Renal pelvis (tissue), 12 donors: ENCODE data around the gene CDH15. TPM values are rescaled to one million over a fixed set of nuclear protein-coding genes. Genes with fewer than 3 reads are reported as not detected.
A peak's percentile ranks its signal among the peaks of the same experiment; 100 is the strongest.

Experiments used
- DNase-seq: peaks from one replicate; pipeline ENCODE4 v3.0.0-alpha.2; 2013
- long read RNA-seq, 16 experiments: transcript quantifications; one replicate each; lab custom pipeline, GENCODE V29; 2026
- polyA plus RNA-seq, 3 donors: library from polyadenylated mRNA; unstranded; fragments of 120-200 nt; gene quantifications; one replicate each; pipeline ENCODE4 v1.2.1, GENCODE V29; 2013; ENCODE audit not compliant: insufficient read length in 3 of 3

The CDH15 gene
- polyA plus RNA-seq = 1 to 10 TPM; 1.7 to 2.5 (median 2.3) TPM
- long read RNA-seq, donor 1 = 0 reads
- long read RNA-seq, donor 2, partial matches to known transcripts = 0 of 3 reads
- long read RNA-seq, donor 2, other reads (novel, unspliced or antisense) = 0 of 3 reads
- long read RNA-seq, donor 3 = 0 reads
- long read RNA-seq, donor 4 = 0 reads
- long read RNA-seq, donor 5 = 0 reads
- long read RNA-seq, donor 6 = 0 reads
- long read RNA-seq, donor 7 = 0 reads
- long read RNA-seq, donor 8 = 0 reads
- long read RNA-seq, donor 9 = 0 reads
- long read RNA-seq, donor 10 = 0 reads
- long read RNA-seq, donor 11 = 0 reads
- long read RNA-seq, donor 12 = 0 reads
- long read RNA-seq, donor 13 = 0 reads
- long read RNA-seq, donor 14 = 0 reads
- long read RNA-seq, donor 15 = 0 reads
- long read RNA-seq, donor 16, partial matches to known transcripts = 0 of 1 reads
- long read RNA-seq, donor 16, other reads (novel, unspliced or antisense) = 0 of 1 reads

- peak; percentile 91 for DNase-seq
These were observed at the start of gene CDH15 for GRCh38 chr16:89171216-89172170. Gene CDH15 (plus strand): TSS chr16:89171748. CDS start chr16:89171832, 84 bp downstream.

- DNase-seq = no peak
These were observed 49.2 kb upstream of the CDH15 start for GRCh38 chr16:89122322-89122851.

DNA sequence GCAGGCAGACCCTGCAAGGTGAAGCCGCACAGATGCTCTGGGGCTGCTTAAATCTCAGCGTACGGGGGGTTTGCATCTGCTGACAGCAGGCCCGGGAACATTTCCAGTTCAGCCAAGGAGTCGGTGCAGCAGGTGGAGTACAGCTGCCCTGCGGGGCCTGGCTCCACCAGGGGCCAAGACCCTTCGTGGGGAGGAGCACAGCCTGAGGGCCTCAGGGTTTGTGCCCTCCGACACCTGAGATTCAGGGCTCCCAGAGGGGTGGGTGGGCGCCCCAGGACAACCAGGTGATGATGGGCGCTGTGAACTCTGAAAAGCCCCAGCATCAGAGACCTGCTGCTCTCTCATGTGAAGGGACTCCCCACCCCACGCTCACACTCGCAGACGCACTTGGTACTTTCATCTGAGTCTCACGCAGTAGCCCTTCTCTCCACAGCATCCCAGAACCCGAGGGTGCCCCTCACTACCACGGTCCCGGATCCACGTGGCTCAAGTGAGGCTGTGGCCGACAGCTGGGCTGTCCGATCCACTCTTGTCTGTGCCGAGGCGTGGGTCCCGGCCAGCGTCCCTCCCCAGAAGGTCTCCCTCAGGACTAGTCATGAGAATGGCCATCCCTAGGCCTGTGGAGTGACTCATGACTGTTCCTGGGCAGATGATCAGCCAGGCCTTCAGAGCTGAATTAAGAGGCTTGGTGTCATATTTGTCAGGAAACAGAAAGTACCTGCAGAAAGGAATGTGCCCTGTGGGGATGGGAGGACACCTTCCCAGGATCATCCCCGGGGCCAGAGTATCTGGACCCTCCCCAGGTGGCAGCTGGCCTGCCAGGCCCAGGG lies 48.3 kb upstream of the CDH15 start:
- DNase-seq = no peak

DNA sequence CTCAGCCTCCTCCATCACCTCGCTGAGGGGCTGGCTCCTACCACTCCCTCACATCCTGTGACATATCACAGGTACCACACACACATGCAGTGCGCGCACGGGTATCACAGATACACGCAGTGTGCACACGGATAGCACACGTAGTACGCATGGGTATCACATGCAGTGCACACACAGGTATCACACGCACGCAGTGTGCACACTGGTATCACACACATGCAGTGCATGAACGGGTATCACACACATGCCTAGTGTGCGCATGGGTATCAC lies 47.8 kb upstream of the CDH15 start:
- DNase-seq = no peak

DNA sequence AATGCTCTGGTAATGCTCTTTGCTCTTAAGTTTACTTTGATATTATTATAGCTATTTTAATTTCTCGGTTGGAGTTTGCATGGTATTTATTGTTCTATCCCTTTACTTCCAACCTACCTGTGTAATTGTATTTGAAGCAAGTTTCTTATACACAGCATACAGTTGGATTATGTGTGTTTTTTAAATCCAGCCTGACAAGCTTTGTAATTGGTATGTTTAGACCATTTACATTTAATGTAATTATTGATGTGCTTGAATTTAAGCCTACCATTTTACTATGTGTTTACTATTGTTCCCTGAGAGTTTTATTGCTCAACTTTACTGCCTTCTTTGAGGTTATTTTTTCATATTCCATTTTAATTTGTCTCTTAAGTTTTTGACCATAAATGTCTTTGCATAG lies 42.2 kb upstream of the CDH15 start:
- no peak for DNase-seq

- no peak for DNase-seq
These were observed 41.1 kb upstream of the CDH15 start for GRCh38 chr16:89130448-89130847.

GRCh38 chr16:89131783-89132182 lies 39.8 kb upstream of the CDH15 start:
- no peak for DNase-seq

GRCh38 chr16:89132194-89133005 lies 39.1 kb upstream of the CDH15 start:
- DNase-seq = no peak

GRCh38 chr16:89133457-89134127 lies 38.0 kb upstream of the CDH15 start:
- DNase-seq = no peak

GRCh38 chr16:89134269-89134668 lies 37.3 kb upstream of the CDH15 start:
- DNase-seq = no peak

DNA sequence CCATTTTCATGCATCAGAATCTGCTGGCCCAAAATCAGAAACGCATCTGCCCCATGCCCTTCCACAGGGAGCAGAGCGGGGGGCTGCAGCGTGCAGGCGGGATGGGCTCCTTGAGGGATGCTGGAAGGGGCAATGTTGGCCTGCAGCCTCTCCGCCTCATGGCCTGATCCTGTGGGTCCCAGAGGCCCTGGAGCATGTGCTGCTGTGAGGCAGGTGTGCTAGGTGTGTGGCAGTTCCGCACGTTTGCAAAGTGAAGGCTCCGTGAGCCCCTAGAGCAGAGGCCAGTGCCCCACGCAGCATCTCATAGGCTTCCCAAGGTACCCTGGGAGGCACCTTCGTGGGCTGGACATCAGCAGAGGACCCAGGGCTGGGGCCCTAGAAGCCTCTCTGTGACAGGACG lies 36.4 kb upstream of the CDH15 start:
- DNase-seq = no peak

- no peak for DNase-seq
These were observed 35.4 kb upstream of the CDH15 start for GRCh38 chr16:89135971-89136765.

DNA sequence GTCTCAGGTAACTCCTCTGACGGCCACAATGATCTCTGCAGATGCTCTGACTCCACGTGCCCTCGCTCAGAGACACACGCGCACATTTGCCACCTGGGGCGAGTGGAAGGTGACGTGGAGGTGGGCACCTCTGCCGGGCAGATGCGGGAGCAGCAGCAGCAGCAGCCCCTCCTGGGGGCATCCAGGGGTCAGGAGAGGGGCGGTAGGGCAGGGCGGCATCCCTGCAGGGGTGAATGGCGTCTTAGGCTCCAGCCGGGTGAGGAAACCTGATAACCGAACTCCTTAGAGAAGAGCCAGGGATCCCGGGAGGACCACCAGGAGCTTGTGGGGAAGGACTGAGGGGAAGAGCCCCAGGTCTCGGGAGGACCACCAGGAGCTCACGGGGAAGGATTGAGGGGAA lies 34.6 kb upstream of the CDH15 start:
- no peak for DNase-seq

DNA sequence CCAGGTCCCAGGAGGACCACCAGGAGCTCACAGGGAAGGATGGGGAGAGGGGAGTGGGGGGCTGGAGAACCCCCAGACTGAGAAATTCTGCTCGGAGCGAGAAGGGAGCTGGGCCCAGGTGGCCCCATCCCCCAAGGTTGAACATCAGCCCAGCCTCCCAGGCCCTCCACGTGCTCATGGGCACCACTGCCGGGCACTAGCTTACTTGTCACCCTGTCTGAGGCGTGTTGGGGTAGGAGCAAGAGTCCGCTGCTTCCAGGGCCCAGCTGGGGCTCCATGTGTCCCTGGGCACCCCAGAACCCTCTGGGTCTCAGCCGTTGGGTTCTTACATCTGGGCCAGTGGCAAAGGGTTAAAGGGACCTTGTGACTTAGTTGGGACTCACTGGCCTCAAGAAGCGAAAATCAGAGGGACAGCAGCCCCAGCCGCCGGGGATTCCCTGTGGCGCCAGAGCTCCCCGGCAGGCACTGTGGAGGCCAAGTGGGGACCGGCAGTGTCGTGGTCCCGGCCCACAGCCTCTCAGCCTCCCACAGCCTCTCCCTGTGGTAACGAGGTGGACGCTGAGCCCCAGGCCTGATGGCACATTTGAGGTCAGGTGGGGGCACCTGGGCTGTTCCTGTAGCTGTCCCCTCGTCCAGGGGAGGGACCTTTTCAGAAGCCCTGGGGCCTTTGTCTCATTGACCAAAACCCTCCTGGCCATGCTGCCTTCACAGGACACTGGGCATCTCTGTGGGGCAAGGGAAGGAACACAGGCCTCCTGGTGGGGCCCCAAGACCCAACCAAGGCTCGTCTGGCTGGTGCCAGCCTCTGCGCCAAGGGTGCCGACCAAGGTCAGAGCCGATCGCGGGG lies 33.7 kb upstream of the CDH15 start:
- DNase-seq = no peak

DNA sequence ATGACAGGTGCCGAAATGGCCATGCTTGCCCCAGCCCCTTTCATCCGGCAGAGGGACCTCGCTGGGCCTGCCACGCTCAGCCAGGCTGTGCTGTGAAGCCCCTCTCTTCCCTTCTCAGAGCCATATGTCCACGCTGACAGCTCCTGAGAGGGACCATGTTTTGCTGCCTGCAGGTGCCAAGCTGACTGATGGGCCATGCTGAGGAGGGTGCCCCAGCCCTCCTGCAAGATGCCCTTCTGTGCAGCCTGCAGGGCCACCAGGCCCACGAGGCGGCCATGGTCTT lies 33.1 kb upstream of the CDH15 start:
- DNase-seq = no peak

DNA sequence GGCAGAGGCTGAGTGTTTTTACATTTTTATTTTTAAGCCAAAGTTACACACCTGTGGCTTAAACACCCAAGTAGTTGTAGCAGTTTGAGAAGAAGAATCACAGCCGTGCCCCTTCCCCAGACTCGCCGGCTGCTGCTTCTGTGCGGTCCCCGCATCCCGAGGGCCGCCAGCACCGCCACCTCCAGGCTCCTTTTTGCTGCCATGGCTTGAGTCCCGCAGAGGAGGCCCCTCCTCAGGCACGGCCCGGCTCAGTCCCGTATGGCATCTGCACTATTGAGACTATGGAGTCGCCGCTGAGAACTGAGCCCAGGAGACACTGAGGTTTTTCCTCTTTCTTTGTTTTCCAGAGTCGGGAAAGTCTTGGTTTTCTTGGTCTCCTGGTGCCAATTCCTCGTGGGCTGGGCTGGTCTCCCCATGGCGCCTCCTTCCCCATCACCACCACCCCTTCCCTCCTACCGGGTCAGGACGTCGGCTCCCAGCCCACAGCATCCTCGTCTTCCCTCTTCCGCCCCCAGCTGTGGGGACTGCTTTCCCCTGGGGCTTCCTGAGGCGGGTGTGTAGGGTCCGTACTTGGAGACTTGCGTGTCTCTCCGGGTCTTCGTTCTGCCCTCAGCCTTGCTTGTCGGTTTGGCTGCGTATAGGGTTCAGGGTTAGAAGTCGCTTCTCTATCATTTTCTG lies 32.6 kb upstream of the CDH15 start:
- DNase-seq = no peak

DNA sequence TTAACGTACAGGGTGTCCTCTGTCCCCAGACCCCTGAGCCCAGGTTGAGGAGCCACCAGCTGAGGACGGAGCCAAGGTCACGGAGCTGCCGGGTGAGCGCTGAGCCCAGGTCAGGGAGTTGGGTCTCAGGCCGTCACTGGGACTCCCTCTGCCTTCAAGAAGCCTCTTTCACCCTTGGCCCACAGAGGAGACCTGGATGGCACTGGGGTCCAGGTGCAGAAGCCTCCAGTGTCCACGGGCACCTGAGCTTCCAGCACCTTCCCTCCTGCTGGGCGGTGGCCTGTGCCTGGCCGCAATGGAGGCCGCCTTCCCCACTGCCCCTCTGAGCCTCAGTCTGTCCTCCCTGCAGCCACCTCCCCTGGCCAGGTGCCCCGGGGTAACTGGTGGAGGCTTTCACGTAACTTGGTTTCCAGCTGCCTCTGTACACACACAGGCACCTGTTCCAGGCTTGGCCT lies 31.6 kb upstream of the CDH15 start:
- DNase-seq = no peak

DNA sequence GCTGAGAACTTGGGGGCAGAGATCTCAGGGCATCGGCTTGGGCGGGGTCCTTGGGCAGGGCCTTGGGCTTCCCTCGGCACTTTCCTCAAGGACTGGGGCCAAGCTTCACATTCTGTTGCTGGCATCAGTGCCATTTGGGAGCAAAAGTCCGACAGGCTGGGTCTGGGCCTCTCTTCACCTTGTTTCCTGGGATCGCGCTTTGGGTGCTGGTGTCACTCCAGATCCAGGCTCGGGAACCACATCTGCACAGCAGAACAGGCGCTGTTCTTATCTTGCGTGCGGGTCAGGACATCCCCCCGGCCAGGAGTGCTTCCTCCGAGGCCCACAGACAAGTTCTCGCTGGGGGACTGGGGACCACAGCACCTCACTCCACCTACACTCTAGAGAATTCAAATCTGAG lies 31.1 kb upstream of the CDH15 start:
- no peak for DNase-seq
